Measurements from ENCODE around the gene TCF12.
"Not testable (repeated sequence)": the region's sequence is repeated elsewhere in the genome, so short reads cannot be mapped to it uniquely, and the experiment has no call there.

Gene TCF12

DNA sequence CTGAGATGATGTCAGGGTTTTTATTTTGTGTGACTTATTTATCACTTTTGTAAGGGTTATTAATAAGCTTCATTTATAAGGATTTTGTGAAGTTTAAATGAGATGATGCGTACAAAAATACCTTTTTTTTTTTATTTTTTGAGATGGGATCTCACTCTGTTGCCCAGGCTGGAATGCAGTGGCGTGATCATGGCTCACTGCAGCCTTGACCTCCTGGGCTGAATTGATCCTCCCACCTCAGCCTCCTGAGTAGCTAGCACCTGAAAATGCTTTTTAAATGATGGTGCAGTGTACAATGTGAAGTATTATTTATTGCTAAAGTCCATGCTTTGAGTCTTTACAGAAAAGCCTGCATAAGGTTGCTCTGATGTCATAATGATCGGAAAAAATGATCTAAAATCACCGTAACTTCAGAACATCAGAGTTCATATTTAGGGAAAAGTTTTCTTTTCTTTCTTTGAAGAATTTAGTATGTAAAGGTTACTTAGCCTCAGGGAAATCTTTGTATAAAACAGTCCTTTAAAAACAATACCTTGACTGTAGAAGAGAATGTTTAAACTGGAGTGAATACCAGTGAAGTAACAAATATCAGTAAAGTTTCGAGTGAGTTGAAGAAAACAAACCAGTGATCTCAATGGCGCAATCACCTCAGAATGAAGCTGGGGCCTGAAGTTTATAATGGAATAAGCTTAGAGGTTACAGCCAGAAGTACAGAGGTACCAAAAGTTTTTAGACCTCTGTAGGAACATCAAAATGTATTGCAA, 29.7 kb downstream of the TCF12 start:
- no peak for DNase-seq

DNA sequence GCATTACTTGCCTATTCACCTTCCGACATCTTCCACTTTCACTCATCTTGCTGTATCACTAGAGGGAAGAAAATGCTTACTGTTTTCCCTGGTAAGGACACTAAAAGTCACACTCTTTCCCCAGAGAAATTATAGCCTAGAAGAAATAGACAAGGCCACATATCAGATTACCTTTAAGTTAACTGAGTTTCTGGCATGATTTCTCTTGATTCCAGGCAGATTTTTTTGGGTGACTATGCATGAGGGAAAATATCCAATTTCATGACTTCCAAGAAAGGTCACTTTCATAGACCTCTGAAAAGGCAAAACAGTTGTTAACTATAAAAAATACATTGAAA, 30.3 kb downstream of the TCF12 start:
- DNase-seq = no peak

DNA sequence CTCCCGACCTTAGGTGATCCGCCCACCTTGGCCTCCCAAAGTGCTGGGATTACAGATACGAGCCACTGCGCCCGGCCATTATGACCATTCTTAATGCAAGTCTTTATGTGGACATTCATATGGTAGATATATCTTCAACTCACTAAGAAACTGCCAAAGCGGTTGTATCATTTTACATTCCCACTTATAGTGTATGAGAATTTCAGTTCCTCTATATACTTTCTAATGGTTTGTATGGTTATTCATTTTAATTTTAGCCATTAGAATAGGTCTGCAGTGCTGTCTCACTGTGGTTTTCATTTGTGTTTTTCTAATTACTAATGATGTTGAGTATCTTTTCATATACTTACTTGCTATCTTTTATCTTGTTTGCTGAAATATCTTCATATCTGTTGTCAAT, 32.5 kb downstream of the TCF12 start:
- DNase-seq = no peak

DNA sequence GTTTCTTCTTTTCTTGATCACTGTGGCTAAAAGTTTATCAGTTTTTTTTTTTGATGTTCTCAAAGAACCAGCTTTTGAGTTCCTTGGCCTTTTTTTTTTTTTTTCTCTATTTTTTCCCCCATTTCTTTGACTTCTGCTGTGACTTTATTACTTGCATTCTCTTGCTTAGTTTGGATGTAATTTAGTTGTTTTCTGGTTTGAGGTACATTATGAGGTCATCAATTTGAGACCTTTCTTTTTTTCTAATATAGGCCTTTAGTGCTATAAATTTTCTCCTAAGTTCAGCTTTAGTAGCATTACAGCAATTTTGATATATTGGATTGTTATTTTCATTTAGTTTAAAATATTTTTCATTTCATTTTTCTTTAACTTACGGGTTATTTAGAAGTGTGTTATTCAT, 35.3 kb downstream of the TCF12 start:
- DNase-seq = no peak

DNA sequence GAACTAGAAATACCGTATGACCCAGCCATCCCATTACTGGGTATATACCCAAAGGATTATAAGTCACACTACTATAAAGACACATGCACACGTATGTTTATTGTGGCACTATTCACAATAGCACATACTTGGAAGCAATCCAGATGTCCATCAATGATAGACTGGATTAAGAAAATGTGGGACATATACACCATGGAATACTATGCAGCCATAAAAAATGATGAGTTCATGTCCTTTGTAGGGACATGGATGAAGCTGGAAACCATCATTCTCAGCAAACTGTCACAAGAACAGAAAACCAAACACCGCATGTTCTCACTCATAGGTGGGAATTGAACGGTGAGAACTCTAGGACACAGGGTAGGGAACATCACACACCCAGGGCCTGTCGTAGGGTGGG, 36.6 kb downstream of the TCF12 start:
- DNase-seq = not testable (repeated sequence)

DNA sequence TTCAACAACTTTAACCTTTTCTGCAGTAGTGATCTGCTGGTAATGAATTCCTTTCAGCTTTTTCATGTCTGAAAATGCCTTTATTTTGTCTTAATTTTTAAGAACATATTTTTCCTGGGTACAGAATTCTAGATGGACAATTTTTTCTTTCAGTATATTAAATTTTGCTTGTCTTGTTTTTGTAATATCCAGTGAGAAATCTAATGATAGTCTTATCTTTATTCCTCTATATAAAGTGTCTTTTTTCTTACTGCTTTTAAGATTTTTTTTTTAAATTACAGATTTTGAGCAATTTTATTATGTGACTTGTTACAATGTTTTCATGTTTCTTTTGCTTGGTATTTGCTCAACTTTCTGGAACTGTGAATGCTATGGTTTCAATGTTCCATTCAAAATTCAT, 38.1 kb downstream of the TCF12 start:
- no peak for DNase-seq

DNA sequence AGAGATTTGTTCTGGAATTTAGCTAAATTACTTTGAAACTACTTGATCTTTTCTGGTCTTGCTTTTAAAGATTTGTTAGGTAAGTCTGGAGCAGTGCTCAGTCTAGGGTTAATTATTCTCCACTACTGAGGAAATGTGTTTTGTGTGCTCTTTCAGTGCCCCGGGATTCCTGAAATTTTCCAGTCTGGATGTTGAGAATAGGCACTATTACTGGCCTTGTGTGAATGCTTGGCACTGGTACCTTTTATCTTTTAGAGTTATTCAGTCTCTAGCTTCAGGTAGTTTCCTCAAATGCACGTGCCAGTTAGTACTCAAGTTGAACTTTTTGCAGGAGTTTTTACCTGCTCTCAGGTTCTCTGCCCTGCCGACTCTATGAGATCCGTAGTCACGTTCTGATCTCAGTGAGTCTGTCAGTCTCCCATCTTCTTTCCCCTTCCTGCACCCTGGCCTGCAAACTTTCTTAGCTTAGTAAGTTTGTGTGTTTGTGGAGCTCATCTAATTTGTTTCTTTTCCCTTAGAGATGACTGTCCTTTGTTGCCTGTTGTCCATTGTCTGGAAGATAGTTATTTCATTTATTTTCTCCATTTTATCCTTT, 39.5 kb downstream of the TCF12 start:
- DNase-seq = no peak

DNA sequence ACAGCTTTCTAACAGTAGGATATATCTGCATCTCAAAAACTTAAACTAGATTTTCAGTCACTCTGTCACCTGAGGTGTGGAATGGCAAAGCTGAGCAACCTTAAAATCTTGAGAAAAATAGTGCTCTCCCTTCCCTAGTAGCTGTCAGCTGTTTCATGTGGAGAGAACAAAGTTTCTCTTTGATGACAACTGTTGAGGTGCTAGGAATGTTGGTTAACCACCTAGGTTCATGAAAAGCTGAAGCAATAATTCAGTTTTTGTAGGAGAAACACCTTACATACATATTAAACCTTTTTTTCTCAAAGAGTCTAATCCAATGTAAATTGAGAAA, 40.8 kb downstream of the TCF12 start:
- no peak for DNase-seq

DNA sequence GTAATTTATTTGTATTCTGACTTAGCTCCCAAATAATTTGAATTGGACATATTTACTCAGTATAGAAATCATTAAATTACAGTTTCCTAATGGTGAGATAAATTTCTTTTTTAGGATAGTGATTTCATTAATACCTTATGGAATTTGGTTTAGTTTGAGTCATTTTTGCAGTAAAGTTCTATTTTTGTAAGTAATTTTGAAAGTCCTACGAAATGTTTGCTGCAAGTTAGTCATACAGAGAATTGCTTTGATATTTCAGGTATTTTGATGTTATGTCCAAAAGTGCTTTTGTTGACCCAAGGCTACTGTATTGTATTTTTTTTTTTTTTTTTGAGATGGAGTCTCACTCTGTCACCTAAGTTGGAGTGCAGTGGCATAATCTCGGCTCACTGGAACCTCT, 41.7 kb downstream of the TCF12 start:
- no peak for DNase-seq

DNA sequence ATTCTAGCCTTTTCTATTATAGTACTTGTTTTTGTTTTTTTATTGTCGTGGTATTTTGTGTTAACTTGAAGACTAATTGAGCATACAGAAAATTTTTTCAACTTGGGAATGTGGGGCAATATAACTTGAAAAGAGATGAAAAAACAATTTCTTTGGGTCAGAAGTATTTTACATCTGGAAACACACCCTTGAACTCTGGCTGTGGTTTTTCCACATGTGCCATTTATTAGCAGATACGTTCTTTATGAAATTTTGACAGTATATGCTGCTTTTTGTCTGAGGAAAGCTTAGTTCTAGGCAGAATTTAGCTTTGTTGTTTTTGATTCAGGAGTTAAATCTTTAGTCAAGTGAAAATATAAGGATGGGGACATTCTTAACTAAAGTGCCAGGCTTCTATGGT, 44.7 kb downstream of the TCF12 start:
- DNase-seq = no peak

DNA sequence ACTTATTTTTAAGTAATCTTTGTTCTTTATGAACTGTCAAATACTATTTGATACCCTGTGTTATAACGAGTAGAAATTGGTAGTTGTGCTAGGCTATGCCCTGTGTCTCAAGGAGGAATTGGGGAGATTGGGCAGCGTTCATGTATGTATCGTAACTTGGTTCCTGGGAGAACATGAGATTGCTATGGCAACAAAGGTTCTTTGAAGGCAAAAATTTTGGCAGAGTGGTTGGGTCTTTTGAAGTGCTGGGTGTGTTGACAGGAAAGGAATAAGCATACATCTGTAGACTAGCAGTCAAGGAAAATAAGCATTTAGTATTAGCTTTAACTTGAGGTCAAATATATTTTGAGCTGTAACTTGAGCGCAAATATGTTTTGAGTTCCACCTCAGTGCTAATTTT, 45.3 kb downstream of the TCF12 start:
- no peak for DNase-seq

DNA sequence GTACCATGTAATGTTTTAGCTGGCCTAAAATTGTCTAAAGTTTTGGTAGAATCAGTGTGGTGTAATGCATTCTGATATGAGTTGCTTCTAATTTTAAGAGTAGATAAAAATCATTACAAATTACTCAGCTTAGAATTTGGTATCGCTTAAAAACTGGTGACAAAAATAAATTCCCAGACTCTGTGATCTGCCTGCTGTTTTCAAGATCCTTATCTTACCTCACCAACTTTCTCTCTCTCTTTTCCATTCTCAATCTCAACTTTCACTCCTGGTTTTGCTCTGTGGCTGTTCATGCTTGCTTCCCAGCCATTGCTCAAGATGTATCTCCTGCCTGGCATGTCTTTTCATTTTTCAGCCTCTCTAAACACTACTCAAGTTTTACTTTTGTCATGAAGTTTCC, 45.7 kb downstream of the TCF12 start:
- no peak for DNase-seq

DNA sequence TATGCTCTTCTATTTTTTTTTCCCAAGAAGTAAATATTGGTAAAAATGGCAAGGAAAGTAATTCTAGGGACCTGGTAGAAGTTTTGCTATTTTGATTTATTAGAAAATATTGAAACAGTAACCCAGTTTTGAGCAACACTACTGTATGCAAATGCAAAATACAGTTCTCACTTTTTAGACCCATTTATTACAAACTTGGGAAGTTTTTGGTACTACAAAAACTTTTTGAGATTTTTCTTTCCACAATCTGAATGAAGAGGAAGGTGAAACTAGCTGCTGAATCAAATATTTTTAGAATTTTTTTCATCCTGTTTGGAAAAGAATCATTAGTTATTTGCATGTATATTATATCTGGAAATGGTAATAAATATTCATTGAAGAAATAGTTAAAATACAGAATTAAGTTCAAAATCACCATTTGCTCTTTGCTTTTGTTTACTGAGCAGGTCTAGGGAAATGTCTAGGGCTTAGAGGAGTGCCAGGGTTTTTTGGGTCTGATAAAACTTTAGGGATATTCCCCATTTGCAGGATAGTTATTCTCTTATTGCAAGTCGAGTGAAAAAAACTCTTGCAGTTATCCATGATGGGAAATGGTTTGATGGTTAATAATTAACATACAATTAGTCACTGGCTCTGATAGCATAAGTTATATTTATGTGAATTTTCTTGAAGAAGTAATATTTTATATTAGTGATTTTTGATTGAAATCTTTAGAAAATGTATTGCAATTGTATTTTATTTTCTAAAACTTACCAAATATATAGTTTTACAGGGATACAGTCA, 47.0 kb downstream of the TCF12 start:
- DNase-seq = no peak

DNA sequence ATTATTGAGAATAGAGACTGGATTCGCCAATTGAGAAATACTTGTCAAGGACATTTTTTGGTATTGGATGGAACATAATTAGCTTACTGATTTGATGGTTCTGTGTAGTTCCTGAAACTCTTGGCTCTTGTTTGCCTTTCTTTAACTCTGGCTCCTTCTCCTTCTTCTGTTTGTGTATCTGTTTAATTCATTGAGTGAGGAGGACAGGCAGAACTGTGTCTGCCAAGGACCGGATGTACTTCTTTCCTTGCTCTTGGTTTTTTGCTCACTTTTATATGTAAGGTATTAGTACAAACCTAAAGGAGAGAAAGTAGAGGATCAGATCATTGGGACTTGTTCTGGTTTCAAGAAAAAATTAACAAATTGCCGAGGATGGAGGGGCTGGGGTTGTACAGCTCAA, 48.9 kb downstream of the TCF12 start:
- DNase-seq = no peak

DNA sequence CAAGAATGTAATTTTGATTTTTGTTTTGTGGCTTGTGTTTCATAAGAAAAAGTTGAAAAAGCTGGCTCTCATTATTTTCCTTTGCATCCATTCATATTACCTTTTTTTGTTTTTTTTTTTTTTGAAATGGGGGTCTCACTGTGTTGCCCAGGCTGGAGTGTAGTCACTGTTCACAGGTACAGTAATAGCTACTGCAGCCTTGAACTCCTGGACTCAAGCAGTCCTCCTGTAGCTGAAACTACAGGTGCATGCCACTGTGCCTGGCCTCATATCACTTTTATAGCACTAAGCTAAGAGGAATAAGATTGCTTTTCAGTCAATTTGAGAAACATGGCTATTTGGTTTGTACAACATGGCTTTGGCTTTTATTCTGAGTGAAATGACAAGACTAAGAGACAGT, 49.8 kb downstream of the TCF12 start:
- no peak for DNase-seq

DNA sequence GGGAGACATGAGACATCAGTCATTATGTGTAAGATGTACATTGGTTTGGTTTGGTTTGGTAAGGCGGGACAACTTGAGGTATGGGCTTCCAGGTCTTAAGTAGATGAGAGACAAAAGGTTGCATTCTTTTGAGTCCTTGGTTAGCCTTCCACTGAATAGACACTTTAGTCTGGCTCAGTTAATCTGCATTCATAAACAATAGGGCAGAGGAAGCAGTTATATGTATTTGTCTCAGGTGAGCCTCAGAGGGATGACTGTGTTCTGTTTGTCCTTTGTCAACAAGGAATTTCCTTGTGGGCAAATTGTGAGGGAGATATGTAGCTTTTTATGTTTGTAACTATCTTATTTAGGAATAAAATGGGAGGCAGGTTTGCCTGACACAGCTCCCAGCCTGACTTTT, 50.4 kb downstream of the TCF12 start:
- no peak for DNase-seq

DNA sequence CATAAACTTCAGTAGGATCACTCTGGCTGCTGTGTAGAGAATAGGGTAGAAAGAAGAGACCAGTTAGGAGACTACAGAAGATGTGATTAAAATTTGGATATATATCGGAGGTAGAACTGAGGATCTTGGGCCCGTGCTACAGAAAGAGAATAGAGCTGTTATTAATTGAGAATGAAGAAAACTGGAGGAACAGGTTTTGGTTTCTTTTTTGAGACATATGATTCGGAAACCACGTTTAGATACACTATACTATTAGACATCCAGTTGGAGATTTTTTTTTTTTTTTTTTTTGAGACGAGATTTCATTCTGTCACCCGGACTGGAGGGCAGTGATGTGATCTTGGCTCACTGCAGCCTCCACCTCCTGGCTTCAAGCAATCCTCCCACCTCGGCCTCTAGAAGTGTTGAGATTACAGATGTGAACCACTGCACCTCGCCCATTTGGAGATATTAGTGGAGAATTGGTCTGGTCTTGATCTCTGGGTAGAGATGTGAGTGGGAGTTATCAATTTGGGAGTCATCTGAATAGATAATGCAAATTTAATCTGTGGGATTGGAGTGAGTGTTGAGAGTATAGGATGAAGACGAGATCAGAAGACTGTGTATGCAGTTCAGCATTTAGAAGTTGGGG, 50.9 kb downstream of the TCF12 start:
- DNase-seq = no peak

DNA sequence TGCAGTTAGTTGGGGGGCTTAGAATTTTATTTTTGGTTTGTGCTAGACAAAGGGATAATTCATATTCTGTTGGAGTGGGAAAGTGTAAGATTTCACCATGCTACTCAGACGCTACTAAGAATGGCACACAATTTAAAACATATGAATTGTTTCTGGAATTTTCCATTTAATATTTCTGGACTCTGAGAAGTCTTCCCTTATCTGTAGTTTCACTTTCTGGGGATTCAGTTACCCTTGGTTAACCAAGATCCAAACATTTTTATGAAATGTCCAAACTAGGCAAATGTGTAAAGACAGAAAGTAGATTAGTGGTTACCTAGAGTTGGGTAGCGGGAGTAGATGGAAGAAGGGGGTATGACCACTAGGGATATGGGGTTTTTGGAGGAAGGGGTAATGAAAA, 53.1 kb downstream of the TCF12 start:
- DNase-seq = no peak

DNA sequence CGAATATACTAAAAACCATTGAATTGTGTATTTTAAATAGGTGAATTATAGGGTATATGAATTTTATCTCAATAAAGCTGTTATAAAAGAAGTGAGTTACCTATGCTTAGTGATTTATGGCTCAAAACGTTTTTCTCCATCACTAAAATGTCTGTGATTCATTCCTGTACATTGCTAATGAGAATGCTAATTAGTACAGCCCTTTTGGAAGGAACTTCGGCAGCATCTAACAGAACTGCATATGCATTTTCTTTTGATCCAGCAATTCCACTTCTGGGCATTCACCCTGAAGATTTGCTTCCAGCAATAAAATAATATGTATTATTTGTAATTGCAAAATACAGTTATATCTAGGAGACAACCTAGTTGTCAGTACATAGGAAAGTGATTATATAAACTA, 53.6 kb downstream of the TCF12 start:
- no peak for DNase-seq

DNA sequence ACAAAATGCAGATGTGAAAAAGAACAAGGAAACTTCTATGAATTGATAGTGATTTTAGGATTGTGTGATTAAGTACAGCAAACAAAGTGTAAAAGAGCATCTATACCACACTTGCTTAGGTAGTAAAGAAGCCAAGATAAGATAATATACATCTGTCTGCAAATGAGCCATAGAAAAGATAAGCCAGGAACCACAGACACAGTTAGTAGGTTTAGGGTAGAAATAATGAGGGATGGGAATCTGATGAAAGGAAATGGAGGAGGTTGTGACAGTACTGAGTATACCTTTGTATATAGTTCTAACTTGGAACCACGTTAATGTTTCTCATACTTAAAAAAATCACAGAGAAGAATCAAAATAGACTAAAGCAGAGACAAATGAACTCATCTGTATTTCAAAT, 54.0 kb downstream of the TCF12 start:
- DNase-seq = no peak

DNA sequence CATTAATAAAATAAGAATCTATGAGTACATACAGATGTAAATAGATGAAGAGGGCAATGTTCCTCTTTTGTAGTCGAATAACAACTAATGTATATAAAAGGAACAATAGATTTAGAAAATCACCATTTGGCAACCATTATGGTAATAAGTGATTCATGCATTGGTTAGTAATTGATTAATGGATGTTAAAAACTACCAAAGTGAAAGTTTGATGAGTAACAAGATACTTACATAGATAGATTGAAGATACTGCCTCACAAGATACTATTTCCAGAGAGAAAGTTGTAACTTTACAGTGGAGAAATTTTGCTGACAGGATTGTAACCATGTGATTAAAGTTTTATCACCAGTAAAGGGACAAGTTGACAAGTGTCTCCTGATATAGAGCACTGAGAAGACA, 55.0 kb downstream of the TCF12 start:
- DNase-seq = no peak

DNA sequence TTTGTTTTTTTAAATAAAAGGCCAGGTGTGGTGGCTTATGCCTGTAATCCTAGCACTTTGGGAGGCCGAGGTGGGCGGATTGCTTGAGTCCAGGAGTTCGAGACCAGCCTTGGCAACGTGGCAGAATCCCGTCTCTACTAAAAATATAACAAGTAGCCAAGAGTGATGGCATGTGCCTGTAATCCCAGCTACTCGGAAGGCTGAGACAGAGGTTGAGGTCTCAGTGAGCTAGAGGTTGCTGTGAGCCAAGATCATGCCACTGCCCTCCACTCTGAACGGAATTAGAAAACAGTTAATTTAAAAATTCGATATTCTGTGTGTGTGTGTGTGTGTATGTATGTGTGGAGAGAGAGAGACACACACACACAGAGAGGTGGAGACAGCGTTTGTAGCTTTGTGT, 58.8 kb downstream of the TCF12 start:
- DNase-seq = no peak

DNA sequence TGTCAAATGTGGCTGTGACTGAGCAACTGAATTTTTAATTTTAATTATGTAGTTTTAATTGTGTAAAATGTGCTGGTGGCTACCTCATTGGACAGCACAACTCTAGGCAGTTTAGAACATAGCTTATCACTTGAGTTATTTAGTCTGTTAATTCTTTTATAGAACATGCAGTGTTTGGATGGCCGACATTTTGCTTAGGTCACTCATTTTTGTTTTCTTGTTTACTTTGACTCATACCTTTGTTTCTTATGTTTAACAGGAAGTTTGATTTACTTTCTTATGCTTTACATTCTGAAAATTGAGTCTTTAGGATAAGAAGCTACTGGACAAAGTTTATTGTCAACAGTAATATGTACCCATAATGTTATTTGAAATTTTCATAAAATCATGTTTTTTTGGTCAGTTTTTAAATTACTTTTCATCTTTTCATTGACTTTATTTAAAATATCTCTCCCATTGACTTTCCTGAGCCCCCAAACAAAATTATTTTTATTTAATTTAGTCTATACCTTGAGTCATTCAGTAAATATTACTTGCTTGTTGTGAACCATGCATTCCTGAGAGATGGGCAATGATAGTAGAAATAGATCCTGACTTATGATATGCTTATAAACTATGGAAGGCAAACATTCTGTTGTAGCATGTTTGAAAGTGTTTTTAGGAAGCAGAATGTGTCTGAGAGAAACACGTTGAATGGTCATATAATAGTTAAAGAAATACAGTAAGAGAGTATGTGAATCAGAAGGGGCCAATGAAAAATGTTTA, 60.6 kb downstream of the TCF12 start:
- DNase-seq = no peak

Measured in activated CD8-positive, alpha-beta memory T cell treated with anti-CD3 and anti-CD28 coated beads for 24 hours (primary cell).